ENCODE measurements around the gene ITSN2. TPM values are rescaled to one million over a fixed set of nuclear protein-coding genes. Genes with fewer than 3 reads are reported as not detected.

The ITSN2 gene
- total RNA-seq, 2 donors from 2014 or later = 32.9 to 61.0 TPM

- ATAC-seq (no peak), DNase-seq (no peak)
- 62 to 77% methylated on average over 4 of the region's 4 CpGs for WGBS, 2 donors
- TF ChIP-seq, protein P1, sequence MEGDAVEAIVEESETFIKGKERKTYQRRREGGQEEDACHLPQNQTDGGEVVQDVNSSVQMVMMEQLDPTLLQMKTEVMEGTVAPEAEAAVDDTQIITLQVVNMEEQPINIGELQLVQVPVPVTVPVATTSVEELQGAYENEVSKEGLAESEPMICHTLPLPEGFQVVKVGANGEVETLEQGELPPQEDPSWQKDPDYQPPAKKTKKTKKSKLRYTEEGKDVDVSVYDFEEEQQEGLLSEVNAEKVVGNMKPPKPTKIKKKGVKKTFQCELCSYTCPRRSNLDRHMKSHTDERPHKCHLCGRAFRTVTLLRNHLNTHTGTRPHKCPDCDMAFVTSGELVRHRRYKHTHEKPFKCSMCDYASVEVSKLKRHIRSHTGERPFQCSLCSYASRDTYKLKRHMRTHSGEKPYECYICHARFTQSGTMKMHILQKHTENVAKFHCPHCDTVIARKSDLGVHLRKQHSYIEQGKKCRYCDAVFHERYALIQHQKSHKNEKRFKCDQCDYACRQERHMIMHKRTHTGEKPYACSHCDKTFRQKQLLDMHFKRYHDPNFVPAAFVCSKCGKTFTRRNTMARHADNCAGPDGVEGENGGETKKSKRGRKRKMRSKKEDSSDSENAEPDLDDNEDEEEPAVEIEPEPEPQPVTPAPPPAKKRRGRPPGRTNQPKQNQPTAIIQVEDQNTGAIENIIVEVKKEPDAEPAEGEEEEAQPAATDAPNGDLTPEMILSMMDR (IDR thresholded peaks at IDR 0.05) = no peak
- TF ChIP-seq POLR2A (IDR thresholded peaks at IDR 0.05) = no peak
- Histone ChIP-seq H3K4me1 (no peaks in the 10 kb centered on the region), H3K9me3 (no peaks in the 10 kb centered on the region), H3K4me3 (no peak overlapping the region), H3K27ac (no peak overlapping the region), H3K36me3 (replicated peaks in 1 of 2; ENCODE audit: insufficient read depth in 1 of 2, low read depth in 2 of 2) (no peaks in the 10 kb centered on the region), H3K27me3 (no peaks in the 10 kb centered on the region)
- intact Hi-C loops (cut with DNase I) = no loop called here
Measured at GRCh38 chr2:24394998-24395397, 34.7 kb upstream of the ITSN2 start.

GRCh38 chr2:24392542-24393059, 32.3 kb upstream of the ITSN2 start:
- Histone ChIP-seq H3K4me1 (no peaks in the 10 kb centered on the region), H3K27me3 (no peaks in the 10 kb centered on the region), H3K27ac (no peak overlapping the region), H3K4me3 (no peak overlapping the region), H3K9me3 (no peaks in the 10 kb centered on the region), H3K36me3 (replicated peaks in 1 of 2; ENCODE audit: insufficient read depth in 1 of 2, low read depth in 2 of 2) (no peaks in the 10 kb centered on the region)
- intact Hi-C loops (cut with DNase I) = no loop called here
- ATAC-seq (no peak), DNase-seq (no peak)
- WGBS, 2 donors = 50 to 52% methylated on average over 5 of the region's 5 CpGs
- no peak for TF ChIP-seq POLR2A (IDR thresholded peaks at IDR 0.05)
- TF ChIP-seq, protein P1 (IDR thresholded peaks at IDR 0.05) = no peak

GRCh38 chr2:24385366-24385765, 25.0 kb upstream of the ITSN2 start:
- no peak for DNase-seq
- no peak overlapping the region for H3K27ac ChIP-seq
- no peaks in the 10 kb centered on the region for H3K36me3 ChIP-seq (replicated peaks in 1 of 2; ENCODE audit: insufficient read depth in 1 of 2, low read depth in 2 of 2)
- intact Hi-C loops (cut with DNase I) = loop anchor here (10.0 kb wide), 1 partner anchor 151 kb away; no protein-coding TSS in a partner anchor
- 88 to 91% methylated on average over 2 of the region's 2 CpGs for WGBS, 2 donors
- no peaks in the 10 kb centered on the region for H3K27me3 ChIP-seq
- TF ChIP-seq, protein P1 (IDR thresholded peaks at IDR 0.05) = no peak
- no peak for TF ChIP-seq POLR2A (IDR thresholded peaks at IDR 0.05)
- ATAC-seq = no peak
- H3K4me1 ChIP-seq = peaks cover 12% of the 10 kb centered on the region
- H3K9me3 ChIP-seq = no peaks in the 10 kb centered on the region
- no peak overlapping the region for H3K4me3 ChIP-seq

DNA sequence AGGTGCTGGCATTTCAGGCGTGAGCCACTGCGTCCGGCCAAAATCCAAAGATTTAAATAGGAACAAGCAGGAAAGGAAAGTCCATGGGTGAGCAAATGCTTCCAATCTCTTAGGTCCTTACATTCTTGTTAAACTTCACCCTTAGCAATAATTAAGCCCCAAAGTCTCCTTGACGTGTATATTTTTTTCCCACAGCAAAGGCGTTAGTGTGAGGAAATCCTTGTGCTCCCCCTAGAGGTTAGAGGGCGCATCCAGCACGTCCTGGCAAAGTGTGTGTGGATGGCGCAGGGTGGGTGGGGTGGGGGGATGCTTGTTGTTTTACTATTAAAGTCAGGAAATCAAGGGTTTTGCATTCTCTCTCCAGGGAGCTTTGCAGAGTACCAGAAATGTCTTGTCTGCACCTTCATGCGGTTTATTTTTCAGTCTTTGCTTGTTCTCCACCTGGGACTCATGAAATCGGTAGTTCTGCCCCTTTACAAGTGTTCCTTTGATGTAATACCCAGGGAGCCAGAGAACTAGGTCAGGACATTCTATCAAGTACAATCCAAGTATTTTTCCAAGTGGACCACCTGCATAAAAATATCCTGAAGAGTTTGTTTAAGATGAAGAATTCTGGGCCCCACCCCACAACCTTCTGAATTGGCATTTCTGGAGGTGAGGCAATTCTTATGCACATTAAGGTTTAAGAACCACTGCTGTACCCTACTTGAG, 22.2 kb upstream of the ITSN2 start:
- intact Hi-C loops (cut with DNase I) = loop anchor here (10.0 kb wide), 1 partner anchor 148 kb away; no protein-coding TSS in a partner anchor
- ATAC-seq = peak; percentile 84

More for the DNA sequence above, 22.2 kb upstream of the ITSN2 start:
- Histone ChIP-seq H3K4me1 (peaks cover 12% of the 10 kb centered on the region), H3K4me3 (no peak overlapping the region), H3K9me3 (no peaks in the 10 kb centered on the region), H3K27me3 (no peaks in the 10 kb centered on the region), H3K36me3 (replicated peaks in 1 of 2; ENCODE audit: insufficient read depth in 1 of 2, low read depth in 2 of 2) (no peaks in the 10 kb centered on the region), H3K27ac (no peak overlapping the region)
- peak; percentile 59 to 70 (median 64) for DNase-seq
- no peak for TF ChIP-seq POLR2A (IDR thresholded peaks at IDR 0.05)
- TF ChIP-seq, protein P1 (IDR thresholded peaks at IDR 0.05) = peak; percentile 58 to 85 (median 73)
- WGBS, 2 donors = 26 to 31% methylated on average over 9 to 10 of the region's 10 CpGs

All from body of pancreas (tissue), 4 donors.